ENCODE results near the gene AQP7.
A peak's percentile ranks its signal among the peaks of the same experiment; 100 is the strongest.
"Not testable (repeated sequence)": the region's sequence is repeated elsewhere in the genome, so short reads cannot be mapped to it uniquely, and the experiment has no call there.

AQP7 gene

GRCh38 chr9:33426843-33427293 lies 24.5 kb upstream of the AQP7 start:
- no peaks in the 10 kb centered on the region for H3K36me3 ChIP-seq (replicated peaks; ENCODE audit: low read depth, low read length)
- H3K4me1 ChIP-seq (ENCODE audit: low read length), result no peaks in the 10 kb centered on the region
- no peaks in the 10 kb centered on the region for H3K27me3 ChIP-seq (ENCODE audit: low read depth, low read length)
- H4K20me1 ChIP-seq (ENCODE audit: insufficient read depth, low read length), result no peaks in the 10 kb centered on the region
- H3K4me3 ChIP-seq (ENCODE audit: low read length), result no peak overlapping the region
- no peaks in the 10 kb centered on the region for H3K79me2 ChIP-seq (ENCODE audit: low read length)
- no peak overlapping the region for H2AFZ ChIP-seq (ENCODE audit: low read depth, low read length)
- no peak overlapping the region for H3K4me2 ChIP-seq (ENCODE audit: low read length)
- no peak overlapping the region for H3K9ac ChIP-seq (ENCODE audit: low read length)
- no peak overlapping the region for H3K27ac ChIP-seq (ENCODE audit: low read length)
- no peak for TF ChIP-seq EZH2phosphoT487 (IDR thresholded peaks at IDR 0.05; ENCODE audit: low read depth)
- TF ChIP-seq, protein P1, sequence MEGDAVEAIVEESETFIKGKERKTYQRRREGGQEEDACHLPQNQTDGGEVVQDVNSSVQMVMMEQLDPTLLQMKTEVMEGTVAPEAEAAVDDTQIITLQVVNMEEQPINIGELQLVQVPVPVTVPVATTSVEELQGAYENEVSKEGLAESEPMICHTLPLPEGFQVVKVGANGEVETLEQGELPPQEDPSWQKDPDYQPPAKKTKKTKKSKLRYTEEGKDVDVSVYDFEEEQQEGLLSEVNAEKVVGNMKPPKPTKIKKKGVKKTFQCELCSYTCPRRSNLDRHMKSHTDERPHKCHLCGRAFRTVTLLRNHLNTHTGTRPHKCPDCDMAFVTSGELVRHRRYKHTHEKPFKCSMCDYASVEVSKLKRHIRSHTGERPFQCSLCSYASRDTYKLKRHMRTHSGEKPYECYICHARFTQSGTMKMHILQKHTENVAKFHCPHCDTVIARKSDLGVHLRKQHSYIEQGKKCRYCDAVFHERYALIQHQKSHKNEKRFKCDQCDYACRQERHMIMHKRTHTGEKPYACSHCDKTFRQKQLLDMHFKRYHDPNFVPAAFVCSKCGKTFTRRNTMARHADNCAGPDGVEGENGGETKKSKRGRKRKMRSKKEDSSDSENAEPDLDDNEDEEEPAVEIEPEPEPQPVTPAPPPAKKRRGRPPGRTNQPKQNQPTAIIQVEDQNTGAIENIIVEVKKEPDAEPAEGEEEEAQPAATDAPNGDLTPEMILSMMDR (IDR thresholded peaks at IDR 0.05; ENCODE audit: low read depth, low read length), result no peak
- no peaks in the 10 kb centered on the region for H3K9me3 ChIP-seq (ENCODE audit: insufficient read depth, low read length)

GRCh38 chr9:33425128-33425533 lies 22.8 kb upstream of the AQP7 start:
- no peaks in the 10 kb centered on the region for H3K79me2 ChIP-seq (ENCODE audit: low read length)
- H3K27me3 ChIP-seq (ENCODE audit: low read depth, low read length), result peaks cover 6% of the 10 kb centered on the region
- H2AFZ ChIP-seq (ENCODE audit: low read depth, low read length), result no peak overlapping the region
- H3K9ac ChIP-seq (ENCODE audit: low read length), result no peak overlapping the region
- H3K36me3 ChIP-seq (replicated peaks; ENCODE audit: low read depth, low read length), result no peaks in the 10 kb centered on the region
- TF ChIP-seq, protein P1 (IDR thresholded peaks at IDR 0.05; ENCODE audit: low read depth, low read length), result no peak
- no peak for TF ChIP-seq EZH2phosphoT487 (IDR thresholded peaks at IDR 0.05; ENCODE audit: low read depth)
- H3K4me2 ChIP-seq (ENCODE audit: low read length), result no peak overlapping the region
- no peak overlapping the region for H3K4me3 ChIP-seq (ENCODE audit: low read length)
- H4K20me1 ChIP-seq (ENCODE audit: insufficient read depth, low read length), result no peaks in the 10 kb centered on the region
- H3K27ac ChIP-seq (ENCODE audit: low read length), result no peak overlapping the region
- H3K9me3 ChIP-seq (ENCODE audit: insufficient read depth, low read length), result no peaks in the 10 kb centered on the region
- no peaks in the 10 kb centered on the region for H3K4me1 ChIP-seq (ENCODE audit: low read length)

DNA sequence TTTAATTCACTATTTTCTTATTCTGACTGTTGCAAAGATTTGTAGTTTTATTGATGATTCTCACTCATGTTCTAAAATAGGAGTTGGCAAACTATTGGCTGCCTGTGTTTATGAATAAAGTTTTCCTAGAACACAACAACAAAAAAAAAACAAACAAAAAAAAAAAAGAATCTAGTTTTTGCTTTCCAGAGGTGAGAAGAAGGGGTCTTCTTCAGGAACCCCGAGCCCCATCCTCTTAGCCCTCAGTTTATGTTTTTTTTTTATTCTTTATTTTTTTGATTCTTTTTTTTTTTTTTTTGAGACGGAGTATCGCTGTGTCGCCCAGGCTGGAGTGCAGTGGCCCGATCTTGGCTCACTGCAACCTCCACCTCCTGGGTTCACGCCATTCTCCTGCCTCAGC lies 22.1 kb upstream of the AQP7 start:
- H2AFZ ChIP-seq (ENCODE audit: low read depth, low read length); H3K79me2 ChIP-seq (ENCODE audit: low read length); H4K20me1 ChIP-seq (ENCODE audit: insufficient read depth, low read length); H3K36me3 ChIP-seq (replicated peaks; ENCODE audit: low read depth, low read length); H3K9ac ChIP-seq (ENCODE audit: low read length); H3K4me2 ChIP-seq (ENCODE audit: low read length); H3K9me3 ChIP-seq (ENCODE audit: insufficient read depth, low read length); H3K4me3 ChIP-seq (ENCODE audit: low read length); H3K4me1 ChIP-seq (ENCODE audit: low read length); H3K27ac ChIP-seq (ENCODE audit: low read length): not testable (repeated sequence)
- H3K27me3 ChIP-seq (ENCODE audit: low read depth, low read length), result peaks cover 10% of the 10 kb centered on the region

- not testable (repeated sequence) for H3K9ac ChIP-seq (ENCODE audit: low read length); H3K9me3 ChIP-seq (ENCODE audit: insufficient read depth, low read length); H2AFZ ChIP-seq (ENCODE audit: low read depth, low read length); H4K20me1 ChIP-seq (ENCODE audit: insufficient read depth, low read length); H3K27ac ChIP-seq (ENCODE audit: low read length); H3K4me2 ChIP-seq (ENCODE audit: low read length); H3K4me1 ChIP-seq (ENCODE audit: low read length); H3K36me3 ChIP-seq (replicated peaks; ENCODE audit: low read depth, low read length); H3K79me2 ChIP-seq (ENCODE audit: low read length); H3K4me3 ChIP-seq (ENCODE audit: low read length)
- peaks cover 12% of the 10 kb centered on the region for H3K27me3 ChIP-seq (ENCODE audit: low read depth, low read length)
These were observed 21.7 kb upstream of the AQP7 start for GRCh38 chr9:33424043-33424442.

DNA sequence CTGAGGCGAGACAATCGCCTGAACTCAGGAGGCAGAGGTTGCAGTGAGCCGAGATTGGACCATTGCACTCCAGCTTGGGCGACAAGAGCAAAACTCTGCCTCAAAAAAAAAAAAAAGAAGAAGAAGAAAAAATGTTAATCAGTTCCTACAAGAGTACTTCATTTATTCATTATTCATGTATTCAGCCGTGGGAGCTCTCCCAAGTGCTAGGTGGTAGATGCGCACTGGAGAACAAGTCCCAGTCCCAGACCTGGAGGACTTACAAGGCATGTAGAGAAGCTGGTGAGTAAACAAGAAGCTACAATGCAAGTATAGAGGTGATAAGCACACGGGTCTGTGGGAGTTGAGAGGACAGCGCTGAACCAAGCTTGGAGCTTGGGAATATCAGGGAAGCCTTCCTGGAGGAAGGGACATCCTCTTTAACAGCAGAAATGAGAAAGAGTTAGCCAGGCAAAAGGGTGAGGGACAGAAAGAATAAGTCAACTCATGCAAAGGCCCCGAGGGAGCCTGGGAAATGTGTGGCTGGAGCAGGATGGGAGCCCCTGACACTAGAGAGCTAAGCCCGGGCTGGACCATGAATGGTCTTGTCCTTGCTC lies 17.4 kb upstream of the AQP7 start:
- Histone ChIP-seq H3K27ac (ENCODE audit: low read length) (no peak overlapping the region), H3K9ac (ENCODE audit: low read length) (no peak overlapping the region), H3K4me2 (ENCODE audit: low read length) (no peak overlapping the region), H3K4me1 (ENCODE audit: low read length) (peaks cover 12% of the 10 kb centered on the region), H3K79me2 (ENCODE audit: low read length) (no peaks in the 10 kb centered on the region), H4K20me1 (ENCODE audit: insufficient read depth, low read length) (no peaks in the 10 kb centered on the region), H3K27me3 (ENCODE audit: low read depth, low read length) (peaks cover 12% of the 10 kb centered on the region), H3K4me3 (ENCODE audit: low read length) (no peak overlapping the region), H2AFZ (ENCODE audit: low read depth, low read length) (0 out of 2 replicates have a peak overlapping the region, but pooled peaks have one; percentile 23), H3K36me3 (replicated peaks; ENCODE audit: low read depth, low read length) (no peaks in the 10 kb centered on the region), H3K9me3 (ENCODE audit: insufficient read depth, low read length) (no peaks in the 10 kb centered on the region)
- no peak for TF ChIP-seq EZH2phosphoT487 (IDR thresholded peaks at IDR 0.05; ENCODE audit: low read depth)
- TF ChIP-seq, protein P1 (IDR thresholded peaks at IDR 0.05; ENCODE audit: low read depth, low read length), result no peak
